Activated naive CD4-positive, alpha-beta T cell treated with anti-CD3 and anti-CD28 coated beads, Interleukin-2, amount 10 ng/mL, durations not matched to agents 7 days and 5 days (primary cell): ENCODE measurements around the gene SLCO4A1.

Experiments used
- CTCF ChIA-PET: fragments of 350-600 bp; sonication (Branson Sonifier 250); formaldehyde crosslinking; loops from one replicate; lab custom pipeline; 2021; ENCODE audit warnings: antibody characterized with exemption; lab: Charles Lee
- DNase-seq: peaks from one replicate; pipeline ENCODE4 v3.0.0-alpha.2; 2020
- H3K27ac Mint-ChIP-seq: one replicate; pipeline ENCODE4 v1.8.0; 2021; ENCODE audit warnings: mild to moderate bottlenecking, moderate library complexity, mixed read lengths
- H3K27me3 Mint-ChIP-seq: one replicate; pipeline ENCODE4 v1.8.0; 2021; ENCODE audit warnings: mild to moderate bottlenecking, mixed read lengths
- H3K36me3 Mint-ChIP-seq: one replicate; pipeline ENCODE4 v1.8.0; 2021; ENCODE audit warnings: mixed read lengths
- H3K4me1 Mint-ChIP-seq: one replicate; pipeline ENCODE4 v1.8.0; 2021; ENCODE audit warnings: mixed read lengths
- H3K4me3 Mint-ChIP-seq: one replicate; pipeline ENCODE4 v1.8.0; 2021; ENCODE audit warnings: mild to moderate bottlenecking, moderate library complexity, mixed read lengths
- H3K9me3 Mint-ChIP-seq: one replicate; pipeline ENCODE4 v1.8.0; 2021; ENCODE audit warnings: mixed read lengths

The SLCO4A1 gene

GRCh38 chr20:62714799-62715198 lies 72.5 kb downstream of the SLCO4A1 start:
- Mint-ChIP-seq H3K4me3 (no peak overlapping the region), H3K36me3 (no peaks in the 10 kb centered on the region), H3K27me3 (peaks cover 99% of the 10 kb centered on the region), H3K27ac (no peak overlapping the region), H3K4me1 (peaks cover 14% of the 10 kb centered on the region), H3K9me3 (peaks cover 8% of the 10 kb centered on the region)
- CTCF ChIA-PET, result interaction anchor here (0.9 kb wide), 1 partner anchor 77 kb away, joined by 3 read pairs; no protein-coding TSS in a partner anchor
- no peak for DNase-seq

GRCh38 chr20:62715201-62715600 lies 72.9 kb downstream of the SLCO4A1 start:
- Mint-ChIP-seq H3K27ac (no peak overlapping the region), H3K27me3 (peaks cover 98% of the 10 kb centered on the region), H3K4me1 (peaks cover 14% of the 10 kb centered on the region), H3K36me3 (no peaks in the 10 kb centered on the region), H3K9me3 (peaks cover 9% of the 10 kb centered on the region), H3K4me3 (no peak overlapping the region)
- CTCF ChIA-PET, result no interaction called here
- DNase-seq, result no peak

- peaks cover 90% of the 10 kb centered on the region for H3K27me3 Mint-ChIP-seq
- peak; percentile 52 for DNase-seq
- H3K36me3 Mint-ChIP-seq, result peaks cover under 1% of the 10 kb centered on the region
- peaks cover 15% of the 10 kb centered on the region for H3K4me1 Mint-ChIP-seq
- CTCF ChIA-PET, result no interaction called here
- H3K27ac Mint-ChIP-seq, result no peak overlapping the region
- H3K9me3 Mint-ChIP-seq, result peaks cover 15% of the 10 kb centered on the region
- H3K4me3 Mint-ChIP-seq, result no peak overlapping the region
Measured at GRCh38 chr20:62716198-62716940, 74.1 kb downstream of the SLCO4A1 start.

- CTCF ChIA-PET, result no interaction called here
- Mint-ChIP-seq H3K27me3 (peaks cover 90% of the 10 kb centered on the region), H3K36me3 (peaks cover 5% of the 10 kb centered on the region), H3K9me3 (peaks cover 20% of the 10 kb centered on the region), H3K4me3 (no peak overlapping the region), H3K4me1 (peaks cover 20% of the 10 kb centered on the region), H3K27ac (no peak overlapping the region)
- DNase-seq, result no peak
Measured at GRCh38 chr20:62716941-62717310, 74.6 kb downstream of the SLCO4A1 start.

- CTCF ChIA-PET, result no interaction called here
- peaks cover 21% of the 10 kb centered on the region for H3K4me1 Mint-ChIP-seq
- H3K27me3 Mint-ChIP-seq, result peaks cover 87% of the 10 kb centered on the region
Measured at GRCh38 chr20:62717933-62718332, 75.6 kb downstream of the SLCO4A1 start.

GRCh38 chr20:62718546-62718945 lies 76.2 kb downstream of the SLCO4A1 start:
- CTCF ChIA-PET, result no interaction called here
- DNase-seq, result no peak
- Mint-ChIP-seq H3K4me3 (no peak overlapping the region), H3K27me3 (peaks cover 87% of the 10 kb centered on the region), H3K27ac (no peak overlapping the region), H3K36me3 (peaks cover 11% of the 10 kb centered on the region), H3K9me3 (peaks cover 22% of the 10 kb centered on the region), H3K4me1 (peaks cover 21% of the 10 kb centered on the region)

More at GRCh38 chr20:62717933-62718332, 75.6 kb downstream of the SLCO4A1 start:
- no peak for DNase-seq
- H3K9me3 Mint-ChIP-seq, result peaks cover 22% of the 10 kb centered on the region
- no peak overlapping the region for H3K27ac Mint-ChIP-seq
- H3K4me3 Mint-ChIP-seq, result no peak overlapping the region
- peaks cover 11% of the 10 kb centered on the region for H3K36me3 Mint-ChIP-seq

GRCh38 chr20:62719250-62719935 lies 77.1 kb downstream of the SLCO4A1 start:
- no peak overlapping the region for H3K4me3 Mint-ChIP-seq
- peaks cover 22% of the 10 kb centered on the region for H3K9me3 Mint-ChIP-seq
- H3K27me3 Mint-ChIP-seq, result peaks cover 86% of the 10 kb centered on the region
- H3K27ac Mint-ChIP-seq, result no peak overlapping the region
- DNase-seq, result no peak
- CTCF ChIA-PET, result no interaction called here
- H3K4me1 Mint-ChIP-seq, result peaks cover 21% of the 10 kb centered on the region
- H3K36me3 Mint-ChIP-seq, result peaks cover 11% of the 10 kb centered on the region
